HG03103 (cell line): ENCODE measurements around the gene ANKRD23.
"Not testable (repeated sequence)": the region's sequence is repeated elsewhere in the genome, so short reads cannot be mapped to it uniquely, and the experiment has no call there.

Source experiments
- ATAC-seq: cut with Tn5 transposase; IDR thresholded peaks from one replicate; pipeline ENCODE4 v1.9.1; 2021; ENCODE audit warnings: low read depth; ENCODE audit not compliant: unreplicated experiment

The ANKRD23 gene

GRCh38 chr2:96819128-96819875 is 24.5 kb downstream of the ANKRD23 start:
- ATAC-seq, result no peak

GRCh38 chr2:96817882-96818281 is 25.9 kb downstream of the ANKRD23 start:
- ATAC-seq, result no peak

- ATAC-seq, result no peak
Measured at GRCh38 chr2:96816836-96817702, 26.8 kb downstream of the ANKRD23 start.

- peak; percentile 82 for ATAC-seq
Measured at GRCh38 chr2:96816127-96816835, 27.5 kb downstream of the ANKRD23 start, which contains the start of gene CNNM3. TSS of gene CNNM3 (plus strand) at chr2:96816268. CDS start at chr2:96816278, 10 bp downstream.

GRCh38 chr2:96815326-96816126 is 28.3 kb downstream of the ANKRD23 start:
- peak; percentile 0 for ATAC-seq

- ATAC-seq, result no peak
Measured at GRCh38 chr2:96813656-96814055, 30.2 kb downstream of the ANKRD23 start.

GRCh38 chr2:96811917-96812316 is 31.9 kb downstream of the ANKRD23 start:
- no peak for ATAC-seq

- ATAC-seq, result no peak
Measured at GRCh38 chr2:96810783-96811192, 33.0 kb downstream of the ANKRD23 start.

GRCh38 chr2:96809951-96810782 is 33.7 kb downstream of the ANKRD23 start:
- ATAC-seq, result no peak

GRCh38 chr2:96809216-96809882 is 34.5 kb downstream of the ANKRD23 start:
- no peak for ATAC-seq

GRCh38 chr2:96808176-96808837 is 35.5 kb downstream of the ANKRD23 start:
- ATAC-seq, result no peak

- ATAC-seq, result no peak
Measured at GRCh38 chr2:96807127-96807471, 36.7 kb downstream of the ANKRD23 start.

- ATAC-seq, result no peak
Measured at GRCh38 chr2:96806468-96807126, 37.2 kb downstream of the ANKRD23 start.

GRCh38 chr2:96805946-96806345 is 37.9 kb downstream of the ANKRD23 start:
- not testable (repeated sequence) for ATAC-seq

- no peak for ATAC-seq
Measured at GRCh38 chr2:96804986-96805385, 38.8 kb downstream of the ANKRD23 start.

- no peak for ATAC-seq
Measured at GRCh38 chr2:96802721-96803120, 41.1 kb downstream of the ANKRD23 start.

- ATAC-seq, result no peak
Measured at GRCh38 chr2:96801786-96802595, 41.8 kb downstream of the ANKRD23 start.
